GM23338 (cell line): ENCODE data around the gene SURF4. TPM values are rescaled to one million over a fixed set of nuclear protein-coding genes. Genes with fewer than 3 reads are reported as not detected.

Experiments
- ATAC-seq: fragments of 200-7000 bp; cut with Tn5 transposase; 3 replicates; pipeline ENCODE4 v1.9.1; 2020
- DNase-seq: peaks from one replicate; pipeline ENCODE4 v3.0.0-alpha.2; 2015; ENCODE audit warnings: low spot score
- H2AFZ ChIP-seq: fragments of 200-600 bp; sonication (generic); 2 replicates; pipeline ENCODE4 v1.8.0; 2016; ENCODE audit warnings: antibody characterized with exemption, mild to moderate bottlenecking, moderate library complexity
- H3F3A ChIP-seq: fragments of 200-600 bp; sonication (generic); replicated peaks from 2 replicates; pipeline ENCODE4 v1.8.0; 2017; ENCODE audit warnings: antibody characterized with exemption, mixed run types, low read depth
- H3K27ac ChIP-seq: fragments of 200-600 bp; sonication (generic); 2 replicates; pipeline ENCODE4 v1.6.1; 2016; ENCODE audit warnings: low read depth
- H3K27me3 ChIP-seq: fragments of 200-600 bp; sonication (generic); 2 replicates; pipeline ENCODE4 v1.8.0; 2016; ENCODE audit warnings: mild to moderate bottlenecking, mixed run types, moderate library complexity; ENCODE audit not compliant: insufficient read depth
- H3K36me3 ChIP-seq: fragments of 200-600 bp; sonication (generic); 2 replicates; pipeline ENCODE4 v1.8.0; 2016; ENCODE audit warnings: mild to moderate bottlenecking; ENCODE audit not compliant: insufficient read depth
- H3K4me1 ChIP-seq: fragments of 200-600 bp; sonication (generic); 2 replicates; pipeline ENCODE4 v1.8.0; 2016; ENCODE audit warnings: mild to moderate bottlenecking, moderate library complexity; ENCODE audit not compliant: insufficient read depth
- H3K4me2 ChIP-seq: fragments of 200-600 bp; sonication (generic); 2 replicates; pipeline ENCODE4 v1.7.1; 2017; ENCODE audit warnings: mixed run types
- H3K4me3 ChIP-seq: fragments of 200-600 bp; sonication (generic); 2 replicates; pipeline ENCODE4 v1.6.1; 2016; ENCODE audit warnings: mixed run types
- H3K79me2 ChIP-seq: fragments of 200-600 bp; sonication (generic); replicated peaks from 2 replicates; pipeline ENCODE4 v1.8.0; 2017; ENCODE audit warnings: mild to moderate bottlenecking; ENCODE audit not compliant: insufficient read depth
- H3K9me2 ChIP-seq: fragments of 200-600 bp; sonication (generic); 2 replicates; pipeline ENCODE4 v1.8.0; 2017; ENCODE audit not compliant: insufficient read depth
- H4K20me1 ChIP-seq: fragments of 200-600 bp; sonication (generic); replicated peaks from 2 replicates; pipeline ENCODE4 v1.8.0; 2017; ENCODE audit warnings: mild to moderate bottlenecking; ENCODE audit not compliant: insufficient read depth
- H3K27ac Mint-ChIP-seq: 2 replicates; pipeline ENCODE4 v1.8.0; 2020; ENCODE audit warnings: inconsistent platforms, mild to moderate bottlenecking, moderate library complexity, mixed read lengths
- H3K27me3 Mint-ChIP-seq: 3 replicates; pipeline ENCODE4 v1.8.0; 2022; ENCODE audit warnings: low read depth, mild to moderate bottlenecking, moderate library complexity, mixed read lengths, inconsistent platforms; ENCODE audit not compliant: insufficient read depth, poor library complexity
- H3K36me3 Mint-ChIP-seq: 3 replicates; pipeline ENCODE4 v1.8.0; 2021; ENCODE audit warnings: low read depth, mild to moderate bottlenecking, inconsistent platforms, moderate library complexity, mixed read lengths
- H3K4me1 Mint-ChIP-seq: 3 replicates; pipeline ENCODE4 v1.8.0; 2020; ENCODE audit warnings: mild to moderate bottlenecking, inconsistent platforms, mixed read lengths
- H3K4me3 Mint-ChIP-seq: 3 replicates; pipeline ENCODE4 v1.8.0; 2021; ENCODE audit warnings: moderate library complexity, mild to moderate bottlenecking, inconsistent platforms, mixed read lengths
- H3K9me3 Mint-ChIP-seq: 3 replicates; pipeline ENCODE4 v1.8.0; 2020; ENCODE audit warnings: moderate library complexity, mild to moderate bottlenecking, inconsistent platforms, mixed read lengths
- EZH2phosphoT487 ChIP-seq: fragments of 200-600 bp; sonication (generic); IDR thresholded peaks from one replicate; pipeline ENCODE4 v1.8.1; 2018; ENCODE audit warnings: antibody characterized with exemption; ENCODE audit not compliant: unreplicated experiment
- JUNB ChIP-seq: IDR thresholded peaks from one replicate; pipeline ENCODE4 v1.6.1; 2016; ENCODE audit warnings: antibody characterized with exemption; ENCODE audit not compliant: unreplicated experiment
- STAT1 ChIP-seq: IDR thresholded peaks from one replicate; pipeline ENCODE4 v1.6.1; 2016; ENCODE audit warnings: antibody characterized with exemption; ENCODE audit not compliant: unreplicated experiment
- ZNF331 ChIP-seq: fragments of 250-450 bp; sonication (Bioruptor Pico); IDR thresholded peaks from 2 replicates; pipeline ENCODE4 v1.5.0; 2020; ENCODE audit warnings: low read depth, mild to moderate bottlenecking, moderate library complexity
- polyA plus RNA-seq: library from polyadenylated mRNA; unstranded; fragments of >200 nt; fragmentation: Nextera tagmentation; extraction: Ambion mirVana; gene quantifications from 2 replicates; pipeline ENCODE4 v1.2.1, GENCODE V29; 2016
- total RNA-seq: library from RNA; depleted of rRNA; stranded (reverse); fragments of >200 nt; shearing (Covaris generic); gene quantifications from 2 replicates; pipeline ENCODE4 v1.2.3, GENCODE V29; 2014
- TF ChIP-seq, protein P1 (sequence below): fragments of 250-450 bp; sonication (Bioruptor Pico); IDR thresholded peaks from 2 replicates; pipeline ENCODE4 v1.5.0; 2020; ENCODE audit warnings: mild to moderate bottlenecking, moderate library complexity
- TF ChIP-seq, protein P2 (sequence below), 2 experiments: fragments of 200-600 bp in 1 of 2; sonication (generic) in 1 of 2; conservative IDR thresholded peaks; 2 replicates each; pipeline versions ENCODE4 v1.5.1 to v1.6.1; 2016 to 2017; ENCODE audit warnings: antibody characterized with exemption in 2 of 2, low read depth in 2 of 2, mild to moderate bottlenecking in 2 of 2, moderate library complexity in 1 of 2
- TF ChIP-seq, protein P3 (sequence below): IDR thresholded peaks from 2 replicates; pipeline ENCODE4 v1.6.1; 2016; ENCODE audit warnings: antibody characterized with exemption

Gene SURF4
- total and polyA plus RNA-seq, 2 experiments from 2014 or later: 66.3 to 242 TPM

DNA sequence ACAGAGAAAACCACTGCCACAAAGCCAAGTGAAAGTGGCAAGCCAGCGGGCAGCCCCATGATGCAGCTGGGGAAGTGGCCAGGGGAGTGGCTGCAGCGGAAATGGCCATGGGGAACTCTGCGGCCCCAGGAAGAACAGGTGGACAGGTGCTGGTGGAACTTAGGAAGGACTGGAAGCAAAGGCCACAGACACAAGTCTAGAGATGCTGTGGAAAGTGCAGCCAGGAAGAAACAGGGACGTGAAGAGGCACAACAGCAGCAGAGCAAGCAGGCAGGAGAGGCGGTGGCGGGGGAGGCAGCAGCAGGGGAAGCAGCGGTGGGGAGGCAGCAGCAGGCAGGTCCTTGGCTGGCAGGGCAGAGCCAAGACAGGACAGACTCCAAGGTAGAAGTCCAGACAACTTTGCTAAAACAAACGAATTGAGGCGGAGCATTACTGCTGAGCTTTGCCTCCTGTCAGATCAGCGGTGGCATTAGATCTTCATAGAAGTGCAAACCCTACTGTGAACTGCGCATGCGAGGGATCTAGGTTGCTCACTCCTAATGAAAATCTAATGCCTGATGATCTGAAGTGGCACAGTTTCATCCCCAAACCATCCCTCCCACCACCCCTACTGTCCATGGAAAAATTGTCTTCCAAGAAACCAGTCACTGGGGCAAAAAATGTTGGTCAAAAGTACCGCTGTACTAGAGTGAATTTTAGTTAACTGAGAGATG, 51.7 kb downstream of the SURF4 start (continued):
- TF ChIP-seq, protein P1, sequence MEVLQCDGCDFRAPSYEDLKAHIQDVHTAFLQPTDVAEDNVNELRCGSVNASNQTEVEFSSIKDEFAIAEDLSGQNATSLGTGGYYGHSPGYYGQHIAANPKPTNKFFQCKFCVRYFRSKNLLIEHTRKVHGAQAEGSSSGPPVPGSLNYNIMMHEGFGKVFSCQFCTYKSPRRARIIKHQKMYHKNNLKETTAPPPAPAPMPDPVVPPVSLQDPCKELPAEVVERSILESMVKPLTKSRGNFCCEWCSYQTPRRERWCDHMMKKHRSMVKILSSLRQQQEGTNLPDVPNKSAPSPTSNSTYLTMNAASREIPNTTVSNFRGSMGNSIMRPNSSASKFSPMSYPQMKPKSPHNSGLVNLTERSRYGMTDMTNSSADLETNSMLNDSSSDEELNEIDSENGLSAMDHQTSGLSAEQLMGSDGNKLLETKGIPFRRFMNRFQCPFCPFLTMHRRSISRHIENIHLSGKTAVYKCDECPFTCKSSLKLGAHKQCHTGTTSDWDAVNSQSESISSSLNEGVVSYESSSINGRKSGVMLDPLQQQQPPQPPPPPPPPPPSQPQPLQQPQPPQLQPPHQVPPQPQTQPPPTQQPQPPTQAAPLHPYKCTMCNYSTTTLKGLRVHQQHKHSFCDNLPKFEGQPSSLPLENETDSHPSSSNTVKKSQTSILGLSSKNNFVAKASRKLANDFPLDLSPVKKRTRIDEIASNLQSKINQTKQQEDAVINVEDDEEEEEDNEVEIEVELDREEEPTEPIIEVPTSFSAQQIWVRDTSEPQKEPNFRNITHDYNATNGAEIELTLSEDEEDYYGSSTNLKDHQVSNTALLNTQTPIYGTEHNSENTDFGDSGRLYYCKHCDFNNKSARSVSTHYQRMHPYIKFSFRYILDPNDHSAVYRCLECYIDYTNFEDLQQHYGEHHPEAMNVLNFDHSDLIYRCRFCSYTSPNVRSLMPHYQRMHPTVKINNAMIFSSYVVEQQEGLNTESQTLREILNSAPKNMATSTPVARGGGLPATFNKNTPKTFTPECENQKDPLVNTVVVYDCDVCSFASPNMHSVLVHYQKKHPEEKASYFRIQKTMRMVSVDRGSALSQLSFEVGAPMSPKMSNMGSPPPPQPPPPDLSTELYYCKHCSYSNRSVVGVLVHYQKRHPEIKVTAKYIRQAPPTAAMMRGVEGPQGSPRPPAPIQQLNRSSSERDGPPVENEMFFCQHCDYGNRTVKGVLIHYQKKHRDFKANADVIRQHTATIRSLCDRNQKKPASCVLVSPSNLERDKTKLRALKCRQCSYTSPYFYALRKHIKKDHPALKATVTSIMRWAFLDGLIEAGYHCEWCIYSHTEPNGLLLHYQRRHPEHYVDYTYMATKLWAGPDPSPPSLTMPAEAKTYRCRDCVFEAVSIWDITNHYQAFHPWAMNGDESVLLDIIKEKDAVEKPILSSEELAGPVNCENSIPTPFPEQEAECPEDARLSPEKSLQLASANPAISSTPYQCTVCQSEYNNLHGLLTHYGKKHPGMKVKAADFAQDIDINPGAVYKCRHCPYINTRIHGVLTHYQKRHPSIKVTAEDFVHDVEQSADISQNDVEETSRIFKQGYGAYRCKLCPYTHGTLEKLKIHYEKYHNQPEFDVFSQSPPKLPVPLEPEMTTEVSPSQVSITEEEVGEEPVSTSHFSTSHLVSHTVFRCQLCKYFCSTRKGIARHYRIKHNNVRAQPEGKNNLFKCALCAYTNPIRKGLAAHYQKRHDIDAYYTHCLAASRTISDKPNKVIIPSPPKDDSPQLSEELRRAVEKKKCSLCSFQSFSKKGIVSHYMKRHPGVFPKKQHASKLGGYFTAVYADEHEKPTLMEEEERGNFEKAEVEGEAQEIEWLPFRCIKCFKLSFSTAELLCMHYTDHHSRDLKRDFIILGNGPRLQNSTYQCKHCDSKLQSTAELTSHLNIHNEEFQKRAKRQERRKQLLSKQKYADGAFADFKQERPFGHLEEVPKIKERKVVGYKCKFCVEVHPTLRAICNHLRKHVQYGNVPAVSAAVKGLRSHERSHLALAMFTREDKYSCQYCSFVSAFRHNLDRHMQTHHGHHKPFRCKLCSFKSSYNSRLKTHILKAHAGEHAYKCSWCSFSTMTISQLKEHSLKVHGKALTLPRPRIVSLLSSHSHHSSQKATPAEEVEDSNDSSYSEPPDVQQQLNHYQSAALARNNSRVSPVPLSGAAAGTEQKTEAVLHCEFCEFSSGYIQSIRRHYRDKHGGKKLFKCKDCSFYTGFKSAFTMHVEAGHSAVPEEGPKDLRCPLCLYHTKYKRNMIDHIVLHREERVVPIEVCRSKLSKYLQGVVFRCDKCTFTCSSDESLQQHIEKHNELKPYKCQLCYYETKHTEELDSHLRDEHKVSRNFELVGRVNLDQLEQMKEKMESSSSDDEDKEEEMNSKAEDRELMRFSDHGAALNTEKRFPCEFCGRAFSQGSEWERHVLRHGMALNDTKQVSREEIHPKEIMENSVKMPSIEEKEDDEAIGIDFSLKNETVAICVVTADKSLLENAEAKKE (CRISPR knock-in tag): no peak
- TF ChIP-seq, protein P2, sequence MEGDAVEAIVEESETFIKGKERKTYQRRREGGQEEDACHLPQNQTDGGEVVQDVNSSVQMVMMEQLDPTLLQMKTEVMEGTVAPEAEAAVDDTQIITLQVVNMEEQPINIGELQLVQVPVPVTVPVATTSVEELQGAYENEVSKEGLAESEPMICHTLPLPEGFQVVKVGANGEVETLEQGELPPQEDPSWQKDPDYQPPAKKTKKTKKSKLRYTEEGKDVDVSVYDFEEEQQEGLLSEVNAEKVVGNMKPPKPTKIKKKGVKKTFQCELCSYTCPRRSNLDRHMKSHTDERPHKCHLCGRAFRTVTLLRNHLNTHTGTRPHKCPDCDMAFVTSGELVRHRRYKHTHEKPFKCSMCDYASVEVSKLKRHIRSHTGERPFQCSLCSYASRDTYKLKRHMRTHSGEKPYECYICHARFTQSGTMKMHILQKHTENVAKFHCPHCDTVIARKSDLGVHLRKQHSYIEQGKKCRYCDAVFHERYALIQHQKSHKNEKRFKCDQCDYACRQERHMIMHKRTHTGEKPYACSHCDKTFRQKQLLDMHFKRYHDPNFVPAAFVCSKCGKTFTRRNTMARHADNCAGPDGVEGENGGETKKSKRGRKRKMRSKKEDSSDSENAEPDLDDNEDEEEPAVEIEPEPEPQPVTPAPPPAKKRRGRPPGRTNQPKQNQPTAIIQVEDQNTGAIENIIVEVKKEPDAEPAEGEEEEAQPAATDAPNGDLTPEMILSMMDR (conservative IDR thresholded peaks at IDR 0.05; ENCODE audit: low read depth in 2 of 2): no peak
- TF ChIP-seq, protein P3, sequence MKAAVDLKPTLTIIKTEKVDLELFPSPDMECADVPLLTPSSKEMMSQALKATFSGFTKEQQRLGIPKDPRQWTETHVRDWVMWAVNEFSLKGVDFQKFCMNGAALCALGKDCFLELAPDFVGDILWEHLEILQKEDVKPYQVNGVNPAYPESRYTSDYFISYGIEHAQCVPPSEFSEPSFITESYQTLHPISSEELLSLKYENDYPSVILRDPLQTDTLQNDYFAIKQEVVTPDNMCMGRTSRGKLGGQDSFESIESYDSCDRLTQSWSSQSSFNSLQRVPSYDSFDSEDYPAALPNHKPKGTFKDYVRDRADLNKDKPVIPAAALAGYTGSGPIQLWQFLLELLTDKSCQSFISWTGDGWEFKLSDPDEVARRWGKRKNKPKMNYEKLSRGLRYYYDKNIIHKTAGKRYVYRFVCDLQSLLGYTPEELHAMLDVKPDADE: no peak
- TF ChIP-seq ZNF331: no peak
- no peak for TF ChIP-seq JUNB

DNA sequence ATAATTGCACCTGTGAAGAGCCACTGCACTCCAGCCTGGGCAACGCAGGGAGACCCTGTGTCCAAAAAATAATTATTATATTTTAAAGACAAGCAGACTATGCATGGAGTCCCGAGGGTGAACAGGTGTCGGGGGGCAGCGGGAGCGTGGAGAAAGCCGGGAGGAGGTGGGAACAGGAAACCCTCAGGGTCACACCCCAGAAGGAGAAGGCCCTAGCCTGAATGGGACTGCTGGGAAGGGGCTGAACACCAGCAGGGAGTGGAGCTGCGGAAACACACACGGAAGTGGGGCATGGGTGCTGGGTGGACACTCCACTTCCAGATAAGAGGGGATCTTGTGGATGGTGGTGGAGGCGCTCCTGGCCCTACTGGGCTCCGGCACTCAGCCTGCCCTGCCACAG, 52.6 kb downstream of the SURF4 start:
- no peak overlapping the region for H3K4me2 ChIP-seq
- Mint-ChIP-seq H3K27ac (no peak overlapping the region), H3K9me3 (peaks cover 27% of the 10 kb centered on the region), H3K36me3 (peaks cover 7% of the 10 kb centered on the region), H3K27me3 (peaks cover 15% of the 10 kb centered on the region), H3K4me3 (no peak overlapping the region), H3K4me1 (no peaks in the 10 kb centered on the region)
- H3K79me2 ChIP-seq: no peaks in the 10 kb centered on the region
- H4K20me1 ChIP-seq: no peaks in the 10 kb centered on the region
- no peaks in the 10 kb centered on the region for H3K9me2 ChIP-seq
- H2AFZ ChIP-seq: no peak overlapping the region
- H3K4me3 ChIP-seq: no peak overlapping the region
- DNase-seq (no peak), ATAC-seq (no peak)
- no peaks in the 10 kb centered on the region for H3K4me1 ChIP-seq
- H3K36me3 ChIP-seq: no peaks in the 10 kb centered on the region
- H3K27me3 ChIP-seq: no peaks in the 10 kb centered on the region
- H3F3A ChIP-seq: no peaks in the 10 kb centered on the region
- H3K27ac ChIP-seq: no peak overlapping the region
- TF ChIP-seq EZH2phosphoT487 (no peak), STAT1 (no peak)
- TF ChIP-seq, protein P3: no peak
- TF ChIP-seq, protein P2 (conservative IDR thresholded peaks at IDR 0.05; ENCODE audit: low read depth in 2 of 2): no peak
